AG04450 (cell line): ENCODE results near the gene PI4KB. TPM values are rescaled to one million over a fixed set of nuclear protein-coding genes. Genes with fewer than 3 reads are reported as not detected.

ENCODE experiments used
- CTCF ChIA-PET: fragments of 300-600, 350-600 bp; formaldehyde crosslinking; extraction: SDS; loops from one replicate; lab custom pipeline; 2022; ENCODE audit warnings: antibody characterized with exemption, inconsistent platforms; lab: Charles Lee
- POLR2A ChIA-PET: fragments of 350-600 bp; formaldehyde crosslinking; extraction: SDS; loops from one replicate; lab custom pipeline; 2021; ENCODE audit warnings: antibody characterized with exemption, inconsistent platforms; lab: Yijun Ruan, JAX
- DNase-seq: peaks from one replicate; pipeline ENCODE4 v3.0.0-alpha.2; 2011; ENCODE audit warnings: low read depth, low spot score
- H3K27ac ChIP-seq: one replicate; pipeline ENCODE4 v1.5.1; 2012; ENCODE audit warnings: low read depth, low read length, control low read depth
- H3K27me3 ChIP-seq: one replicate; pipeline ENCODE4 v1.6.0; 2012; ENCODE audit warnings: low read length; ENCODE audit not compliant: control insufficient read depth, insufficient read depth
- H3K4me3 ChIP-seq: 2 replicates; pipeline ENCODE4 v1.5.1; 2011; ENCODE audit warnings: mild to moderate bottlenecking, low read depth, low read length, control low read depth
- H3K9me3 ChIP-seq: 2 replicates; pipeline ENCODE4 v1.5.1; 2012; ENCODE audit warnings: low read length; ENCODE audit not compliant: control insufficient read depth, insufficient read depth
- polyA plus RNA-seq: library from polyadenylated mRNA; depleted of rRNA; stranded (reverse); fragments of >200 nt; gene quantifications from 2 replicates; pipeline ENCODE4 v1.2.3, GENCODE V29; 2011
- TF ChIP-seq, protein P1 (sequence below): IDR thresholded peaks from 2 replicates; pipeline ENCODE4 v1.5.1; 2011; ENCODE audit warnings: low read depth, low read length, control low read depth, inconsistent platforms

The PI4KB gene
- polyA plus RNA-seq, 1 experiment: 75.2 TPM

DNA sequence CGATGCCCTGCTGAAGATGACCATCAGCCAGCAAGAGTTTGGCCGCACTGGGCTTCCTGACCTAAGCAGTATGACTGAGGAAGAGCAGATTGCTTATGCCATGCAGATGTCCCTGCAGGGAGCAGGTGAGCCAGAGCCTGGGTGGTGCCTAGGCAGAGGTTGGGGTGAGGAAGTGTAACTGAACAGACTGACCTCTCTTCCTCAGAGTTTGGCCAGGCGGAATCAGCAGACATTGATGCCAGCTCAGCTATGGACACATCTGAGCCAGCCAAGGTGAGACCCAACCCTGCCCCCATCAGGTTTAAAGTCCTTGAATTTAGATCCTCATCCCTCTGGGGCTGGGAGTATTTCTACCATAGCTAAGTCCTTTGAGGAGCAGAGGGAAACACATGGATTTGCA, 60.9 kb downstream of the PI4KB start:
- Histone ChIP-seq H3K4me3 (no peak overlapping the region), H3K27me3 (no peaks in the 10 kb centered on the region), H3K9me3 (no peaks in the 10 kb centered on the region), H3K27ac (no peak overlapping the region)
- CTCF ChIA-PET: interaction anchor here (0.5 kb wide), 1 partner anchor 72 kb away, joined by 4 read pairs; no protein-coding TSS in a partner anchor
- no peak for DNase-seq
- TF ChIP-seq, protein P1, sequence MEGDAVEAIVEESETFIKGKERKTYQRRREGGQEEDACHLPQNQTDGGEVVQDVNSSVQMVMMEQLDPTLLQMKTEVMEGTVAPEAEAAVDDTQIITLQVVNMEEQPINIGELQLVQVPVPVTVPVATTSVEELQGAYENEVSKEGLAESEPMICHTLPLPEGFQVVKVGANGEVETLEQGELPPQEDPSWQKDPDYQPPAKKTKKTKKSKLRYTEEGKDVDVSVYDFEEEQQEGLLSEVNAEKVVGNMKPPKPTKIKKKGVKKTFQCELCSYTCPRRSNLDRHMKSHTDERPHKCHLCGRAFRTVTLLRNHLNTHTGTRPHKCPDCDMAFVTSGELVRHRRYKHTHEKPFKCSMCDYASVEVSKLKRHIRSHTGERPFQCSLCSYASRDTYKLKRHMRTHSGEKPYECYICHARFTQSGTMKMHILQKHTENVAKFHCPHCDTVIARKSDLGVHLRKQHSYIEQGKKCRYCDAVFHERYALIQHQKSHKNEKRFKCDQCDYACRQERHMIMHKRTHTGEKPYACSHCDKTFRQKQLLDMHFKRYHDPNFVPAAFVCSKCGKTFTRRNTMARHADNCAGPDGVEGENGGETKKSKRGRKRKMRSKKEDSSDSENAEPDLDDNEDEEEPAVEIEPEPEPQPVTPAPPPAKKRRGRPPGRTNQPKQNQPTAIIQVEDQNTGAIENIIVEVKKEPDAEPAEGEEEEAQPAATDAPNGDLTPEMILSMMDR: no peak
- POLR2A ChIA-PET: no interaction called here

DNA sequence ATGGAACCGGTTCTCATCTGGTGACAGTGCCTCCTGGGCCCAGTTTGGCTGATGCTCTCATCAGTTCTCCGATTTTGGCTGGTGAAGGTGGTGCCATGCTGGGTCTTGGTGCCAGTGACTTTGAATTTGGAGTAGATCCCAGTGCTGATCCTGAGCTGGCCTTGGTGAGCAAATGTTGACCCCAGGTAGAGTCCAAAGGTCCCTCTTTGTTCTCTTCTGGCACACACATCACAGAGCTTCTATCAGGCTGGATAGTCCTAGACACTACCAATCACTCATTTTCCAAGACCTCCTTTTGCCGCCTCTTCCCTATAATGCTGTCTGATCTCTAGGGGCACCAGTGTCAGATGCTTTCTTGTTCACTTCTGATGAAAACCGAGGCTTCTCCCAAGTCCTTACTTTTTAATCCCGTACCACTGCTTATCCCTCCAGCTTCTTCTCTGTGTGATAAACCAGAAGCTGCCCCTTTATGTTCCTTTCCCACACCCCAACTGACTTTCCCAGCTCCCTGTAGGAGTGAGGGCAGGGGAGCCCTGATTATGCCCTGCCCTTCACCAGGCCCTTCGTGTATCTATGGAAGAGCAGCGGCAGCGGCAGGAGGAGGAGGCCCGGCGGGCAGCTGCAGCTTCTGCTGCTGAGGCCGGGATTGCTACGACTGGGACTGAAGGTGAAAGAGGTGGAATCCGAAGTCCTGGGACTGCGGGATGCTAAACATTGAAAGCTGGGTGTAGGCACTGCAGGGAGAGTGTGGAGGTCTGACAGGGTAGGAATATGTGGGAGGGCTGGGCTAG, 61.6 kb downstream of the PI4KB start:
- H3K27ac ChIP-seq: no peak overlapping the region
- POLR2A ChIA-PET: no interaction called here
- no peak for DNase-seq
- CTCF ChIA-PET: no interaction called here
- H3K27me3 ChIP-seq: no peaks in the 10 kb centered on the region
- no peaks in the 10 kb centered on the region for H3K9me3 ChIP-seq
- TF ChIP-seq, protein P1: no peak
- H3K4me3 ChIP-seq: no peak overlapping the region

DNA sequence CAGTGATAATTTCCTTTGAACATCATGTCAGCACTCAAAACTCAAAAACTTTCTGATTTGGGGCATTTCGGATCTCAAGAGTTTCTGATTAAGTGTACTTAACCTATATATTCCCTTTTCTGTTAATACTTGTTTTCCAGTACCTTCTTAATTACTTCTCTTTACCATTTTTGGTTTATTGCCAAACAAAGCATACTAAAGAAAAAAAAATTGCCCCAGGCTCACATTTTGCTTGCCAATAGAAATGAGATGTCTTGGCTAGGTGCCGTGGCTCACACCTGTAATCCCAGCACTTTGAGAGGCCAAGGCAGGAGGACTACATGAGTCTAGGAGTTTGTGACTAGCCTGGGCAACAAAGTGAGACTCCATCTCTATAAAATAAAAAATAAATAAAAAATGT, 67.9 kb downstream of the PI4KB start:
- Histone ChIP-seq H3K27ac (no peak overlapping the region), H3K4me3 (no peak overlapping the region), H3K27me3 (no peaks in the 10 kb centered on the region), H3K9me3 (no peaks in the 10 kb centered on the region)
- CTCF ChIA-PET: interaction anchor here (3.4 kb wide), 1 partner anchor 8 kb away, joined by 15 read pairs; no protein-coding TSS in a partner anchor
- POLR2A ChIA-PET: no interaction called here
- TF ChIP-seq, protein P1: no peak
- DNase-seq: no peak

DNA sequence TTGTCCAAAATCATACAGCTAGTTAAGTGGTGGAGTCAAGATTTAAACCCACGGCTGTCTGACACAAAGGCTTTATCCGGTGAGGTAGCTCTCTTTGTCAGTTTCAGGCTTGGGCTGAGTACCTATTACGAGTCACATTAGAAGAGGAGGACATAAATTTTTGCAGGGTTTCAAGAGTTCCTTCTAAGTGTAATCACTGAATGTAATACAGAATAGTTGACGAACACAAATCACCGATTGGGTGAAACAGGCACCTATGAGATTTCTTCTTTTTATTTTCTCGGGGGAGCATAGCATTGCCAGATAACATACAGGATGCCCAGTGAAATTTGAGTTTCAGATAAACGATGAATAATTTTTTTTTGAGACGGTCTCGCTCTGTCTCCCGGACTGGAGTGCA, 71.8 kb downstream of the PI4KB start:
- Histone ChIP-seq H3K4me3 (peak overlapping the region; percentile 84), H3K27ac (no peak overlapping the region), H3K9me3 (no peaks in the 10 kb centered on the region; the same call in 1 of the 2 replicates), H3K27me3 (no peaks in the 10 kb centered on the region)
- ChIA-PET POLR2A (interaction anchor here (1.3 to 1.6 kb wide), 2 partner anchors 26 to 60 kb away, joined by 5 to 10 read pairs; partner anchors contain the start of gene ZNF687), CTCF (interaction anchor here (1.6 to 2.0 kb wide), 2 partner anchors 85 to 155 kb away, joined by 7 to 8 read pairs; no protein-coding TSS in a partner anchor)
- TF ChIP-seq, protein P1: no peak
- DNase-seq: no peak
